ENCODE measurements around the gene ANXA2R.
"Not testable (repeated sequence)": the region's sequence is repeated elsewhere in the genome, so short reads cannot be mapped to it uniquely, and the experiment has no call there.

ANXA2R gene

GRCh38 chr5:43033841-43034590 lies 6.1 kb downstream of the ANXA2R start:
- no peak for DNase-seq (ENCODE audit: low read depth)

DNA sequence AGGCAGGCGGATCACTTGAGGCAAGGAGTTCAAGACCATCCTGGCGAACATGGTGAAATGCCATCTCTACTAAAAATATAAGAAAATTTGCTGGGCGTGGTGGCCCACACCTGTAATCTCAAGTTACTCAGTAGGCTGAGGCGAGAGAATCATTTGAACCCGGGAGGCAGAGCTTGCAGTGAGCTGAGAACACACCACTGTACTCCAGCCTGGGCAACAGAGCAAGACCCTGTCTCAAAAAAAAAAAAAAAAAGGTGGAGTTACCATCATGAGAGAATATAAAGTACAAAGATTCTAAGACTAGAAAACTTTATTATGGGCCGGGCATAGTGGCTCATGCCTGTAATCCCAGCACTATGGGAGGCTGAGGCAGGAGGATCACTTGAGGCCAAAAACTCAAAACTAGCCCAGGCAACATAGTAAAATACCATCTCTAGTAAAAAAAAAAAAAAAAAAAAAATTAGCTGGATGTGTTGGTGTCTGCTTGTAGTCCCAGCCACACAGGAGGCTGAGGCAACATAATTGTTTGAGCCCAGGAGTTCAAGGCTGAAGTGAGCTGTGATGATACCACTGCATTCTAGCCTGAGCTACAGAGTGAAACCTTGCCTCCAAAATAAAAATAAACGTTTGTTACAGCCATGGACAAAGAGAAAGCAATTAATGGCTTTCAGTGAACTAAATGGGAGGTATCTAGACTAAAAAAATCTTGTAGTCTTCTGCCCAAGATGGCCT lies 12.9 kb downstream of the ANXA2R start:
- no peak for DNase-seq (ENCODE audit: low read depth)

GRCh38 chr5:43025184-43025950 lies 14.8 kb downstream of the ANXA2R start:
- not testable (repeated sequence) for DNase-seq (ENCODE audit: low read depth)

DNA sequence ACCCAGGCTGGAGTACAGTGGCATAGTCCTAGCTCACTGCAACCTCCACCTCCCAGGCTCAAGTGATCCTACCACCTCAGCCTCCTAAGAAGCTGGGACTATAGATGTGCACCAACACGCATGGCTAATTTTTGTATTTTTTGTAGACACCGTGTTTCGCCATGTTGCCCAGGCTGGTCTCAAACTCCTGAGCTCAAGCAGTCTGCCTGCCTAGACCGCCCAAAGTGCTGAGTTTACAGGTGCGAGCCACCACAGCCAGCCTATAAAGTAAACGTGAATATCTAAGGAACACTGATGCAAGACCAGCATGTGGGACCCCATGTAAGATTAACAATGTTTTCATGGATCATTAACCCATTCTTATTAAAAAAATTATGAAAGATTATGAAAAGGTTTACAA lies 15.9 kb downstream of the ANXA2R start:
- DNase-seq (ENCODE audit: low read depth): no peak

GRCh38 chr5:43021151-43021550 lies 19.0 kb downstream of the ANXA2R start:
- no peak for DNase-seq (ENCODE audit: low read depth)

- no peak for DNase-seq (ENCODE audit: low read depth)
These were observed 19.7 kb downstream of the ANXA2R start for GRCh38 chr5:43020399-43020746.

DNA sequence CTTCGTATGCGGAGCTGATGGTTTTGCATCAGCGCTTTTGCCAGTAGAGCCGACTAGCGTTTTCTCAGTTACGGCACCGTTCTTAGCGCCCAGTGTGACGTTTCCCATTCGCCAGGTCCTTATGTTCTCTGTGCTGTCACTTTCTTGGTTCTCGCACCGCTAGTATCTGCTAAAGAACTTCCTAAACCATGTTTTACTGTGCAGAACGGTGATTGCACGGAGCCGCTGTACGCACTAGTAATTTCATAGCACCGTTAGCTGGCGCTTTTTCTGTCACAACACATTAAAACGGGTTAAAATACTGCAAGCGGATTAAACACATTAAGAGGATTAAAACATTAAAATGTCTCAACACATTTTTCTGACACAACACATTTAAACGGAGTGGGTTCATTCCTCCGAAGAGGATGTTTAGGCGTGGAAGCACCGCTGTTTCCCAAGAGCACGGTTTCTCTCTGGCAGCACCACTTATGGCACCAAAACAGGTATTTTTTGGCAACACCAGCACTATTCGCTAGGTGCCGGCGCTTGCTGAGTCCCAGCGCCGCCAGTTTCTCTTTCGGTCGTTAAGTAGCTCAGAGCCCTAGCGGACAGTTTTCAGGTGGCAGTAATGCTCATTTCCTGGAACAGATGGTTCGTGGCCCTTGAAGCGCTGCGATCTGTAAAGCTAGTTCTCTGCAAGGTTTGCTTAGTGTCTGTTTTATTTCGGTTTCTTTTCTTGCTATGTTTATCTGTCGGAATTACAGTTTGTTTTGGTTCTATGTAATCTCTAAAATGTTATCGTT lies 20.3 kb downstream of the ANXA2R start:
- peak; percentile 79 for DNase-seq (ENCODE audit: low read depth)

GRCh38 chr5:43019291-43019613 lies 20.9 kb downstream of the ANXA2R start:
- DNase-seq (ENCODE audit: low read depth): no peak

GRCh38 chr5:43017428-43017815 lies 22.7 kb downstream of the ANXA2R start:
- peak; percentile 14 for DNase-seq (ENCODE audit: low read depth)

DNA sequence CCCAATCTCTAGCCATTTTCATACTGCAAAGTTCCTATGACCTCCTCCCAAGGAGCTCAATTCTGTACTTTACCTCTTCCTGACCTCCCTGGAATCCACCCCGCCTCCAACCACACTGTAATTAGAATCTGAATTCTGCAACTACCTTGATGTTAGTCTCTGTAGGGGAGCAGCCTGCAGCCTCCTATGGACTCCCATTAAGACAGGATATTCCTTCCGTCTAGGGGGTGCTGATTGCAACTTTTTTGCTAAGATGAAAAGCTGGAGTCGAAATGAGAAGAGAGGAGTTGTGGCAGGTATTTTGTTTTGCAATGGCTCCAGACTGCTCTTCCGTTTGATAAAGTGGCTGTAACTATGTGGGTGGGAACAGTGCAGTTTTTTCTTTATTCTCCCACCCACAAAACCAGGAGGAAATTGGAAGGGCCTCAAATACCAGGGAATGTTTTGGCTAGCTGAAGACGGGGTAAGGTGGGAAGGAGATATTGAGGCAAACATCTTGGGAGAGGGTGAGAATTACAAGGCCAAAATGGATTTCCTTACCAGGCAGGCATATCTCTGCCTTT lies 23.8 kb downstream of the ANXA2R start:
- no peak for DNase-seq (ENCODE audit: low read depth)

DNA sequence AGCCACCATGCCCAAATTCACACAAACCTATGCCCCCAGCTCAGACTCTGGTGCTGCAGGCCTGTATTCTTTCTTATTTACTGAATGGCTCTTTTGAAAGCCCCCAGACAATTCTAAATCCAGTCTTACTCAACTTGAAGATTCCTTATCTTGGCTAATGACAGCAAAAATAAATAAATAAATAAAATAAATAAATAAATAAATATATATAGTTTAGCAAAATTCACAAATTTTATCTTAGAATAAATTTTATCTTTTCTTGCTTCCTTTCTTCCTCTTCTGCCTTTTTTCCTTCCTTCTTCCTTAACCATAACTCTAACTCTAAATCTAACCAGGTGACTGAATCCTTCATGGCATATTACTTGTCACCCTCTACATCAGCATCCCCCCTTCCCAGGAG lies 25.6 kb downstream of the ANXA2R start:
- DNase-seq (ENCODE audit: low read depth): no peak

- DNase-seq (ENCODE audit: low read depth): no peak
These were observed 29.2 kb downstream of the ANXA2R start for GRCh38 chr5:43010935-43011315.

DNA sequence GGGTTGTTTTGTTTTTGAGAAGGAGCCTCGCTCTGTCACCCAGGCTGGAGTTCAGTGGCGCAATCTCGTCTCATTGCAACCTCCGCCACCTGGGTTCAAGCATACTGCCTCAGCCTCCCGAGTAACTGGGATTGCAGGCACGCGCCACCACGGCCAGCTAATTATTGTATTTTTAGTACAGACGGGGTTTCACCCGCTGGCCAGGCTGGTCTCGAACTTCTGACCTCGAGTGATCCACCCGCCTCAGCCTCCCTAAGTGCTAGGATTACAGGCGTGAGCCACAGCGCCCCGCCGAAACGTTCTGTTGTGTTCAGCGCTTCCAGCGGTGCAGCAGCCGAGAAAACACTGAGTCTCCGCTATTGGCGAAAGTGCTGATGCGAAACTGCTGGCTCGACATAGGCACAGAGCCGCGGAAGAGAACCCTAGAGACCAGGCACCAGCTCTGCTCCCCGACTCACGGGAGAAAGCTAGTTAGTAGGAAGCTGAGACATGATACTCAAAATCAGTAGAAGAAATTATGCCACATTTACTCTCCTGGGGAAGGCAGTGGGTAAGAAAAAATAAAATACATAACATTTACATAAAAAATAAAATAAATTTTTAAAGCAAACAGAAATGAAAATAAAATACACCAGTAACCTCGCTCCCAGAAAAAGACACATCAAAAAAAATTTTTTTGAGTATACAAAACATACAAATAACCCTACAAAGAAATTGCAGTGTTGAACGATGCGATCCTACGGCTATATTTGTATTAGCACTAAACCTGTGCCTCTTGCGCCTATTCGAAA lies 31.6 kb downstream of the ANXA2R start:
- DNase-seq (ENCODE audit: low read depth): peak; percentile 81

- DNase-seq (ENCODE audit: low read depth): peak; percentile 75
These were observed 32.2 kb downstream of the ANXA2R start for GRCh38 chr5:43007911-43008362.

GRCh38 chr5:43007246-43007910 lies 32.7 kb downstream of the ANXA2R start:
- peak; percentile 63 for DNase-seq (ENCODE audit: low read depth)

- no peak for DNase-seq (ENCODE audit: low read depth)
These were observed 33.5 kb downstream of the ANXA2R start for GRCh38 chr5:43006424-43007202.

GRCh38 chr5:43005031-43005430 lies 35.1 kb downstream of the ANXA2R start:
- no peak for DNase-seq (ENCODE audit: low read depth)

DNA sequence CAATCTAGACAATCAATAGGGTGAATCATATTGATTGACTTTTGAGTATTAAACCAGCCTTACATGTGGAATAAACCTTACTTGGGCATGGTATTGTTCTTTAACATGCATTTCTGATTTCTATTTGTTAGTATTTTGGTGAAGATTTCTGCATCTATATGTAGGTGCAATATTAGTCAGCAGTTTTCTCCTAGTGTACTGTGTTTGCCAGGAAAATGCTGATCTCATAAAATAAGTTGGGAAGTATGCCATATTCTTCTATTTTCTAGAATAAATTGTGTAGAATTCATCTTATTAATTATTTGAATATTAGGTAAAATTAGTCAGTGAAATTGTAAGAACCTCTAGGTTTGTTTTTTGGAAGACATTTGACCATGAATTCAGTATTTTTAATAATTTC lies 38.4 kb downstream of the ANXA2R start:
- no peak for DNase-seq (ENCODE audit: low read depth)

DNA sequence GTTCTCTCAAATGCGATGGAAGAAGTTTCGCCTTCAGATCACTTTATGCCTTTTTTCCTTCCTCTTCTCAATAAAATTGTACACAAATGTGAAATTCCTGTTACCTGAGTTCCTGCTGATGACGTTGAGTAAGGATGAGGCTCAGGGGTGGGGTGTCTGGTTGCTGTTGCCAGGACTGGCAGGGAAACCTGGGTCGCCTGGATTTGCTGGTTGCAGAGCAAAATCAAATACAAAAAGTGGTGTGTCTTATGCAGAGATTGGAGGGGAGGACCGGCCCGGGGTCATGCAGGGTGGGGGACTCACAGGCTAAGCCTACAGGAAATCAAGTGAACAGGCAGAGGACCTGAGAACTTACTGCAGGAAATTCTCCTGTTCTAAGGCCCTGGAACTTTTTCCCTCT lies 39.2 kb downstream of the ANXA2R start:
- DNase-seq (ENCODE audit: low read depth): no peak
